HEK293 (cell line): ENCODE data around the gene OR2M5.

Source experiments
- CTCF ChIA-PET: fragments of 350-600 bp; formaldehyde crosslinking; extraction: SDS; loops from one replicate; lab custom pipeline; 2021; ENCODE audit warnings: antibody characterized with exemption; lab: Yijun Ruan, JAX
- POLR2A ChIA-PET: fragments of 300-600 bp; formaldehyde crosslinking; extraction: SDS; loops from one replicate; lab custom pipeline; 2020; ENCODE audit warnings: antibody characterized with exemption, inconsistent platforms; lab: Yijun Ruan, JAX
- H3K27ac ChIP-seq: fragments of 200-500 bp; sonication (Bioruptor generic); 2 replicates; pipeline ENCODE4 v1.5.1; 2014; ENCODE audit warnings: low read depth, low read length, control low read depth, inconsistent platforms; ENCODE audit errors: extremely low read depth
- H3K36me3 ChIP-seq, 2 experiments: fragments of 200-500 bp in 1 of 2; sonication (Bioruptor generic) in 1 of 2; 1 replicate in 1 of 2; 2 replicates in 1 of 2; pipeline ENCODE4 v1.5.1; 2014 to 2017; ENCODE audit warnings: inconsistent platforms in 2 of 2, low read length in 2 of 2; ENCODE audit not compliant: control insufficient read depth in 2 of 2, insufficient read depth in 1 of 2
- H3K4me1 ChIP-seq: fragments of 200-500 bp; sonication (Bioruptor generic); 2 replicates; pipeline ENCODE4 v1.5.1; 2014; ENCODE audit warnings: mild to moderate bottlenecking, low read length, inconsistent platforms; ENCODE audit not compliant: control insufficient read depth, insufficient read depth
- H3K4me3 ChIP-seq: 2 replicates; pipeline ENCODE4 v1.5.1; 2011; ENCODE audit warnings: low read depth, mild to moderate bottlenecking, control low read depth, low read length, moderate library complexity
- H3K9me3 ChIP-seq: fragments of 200-500 bp; sonication (Bioruptor generic); 2 replicates; pipeline ENCODE4 v1.5.1; 2014; ENCODE audit warnings: low read depth, low read length, inconsistent platforms; ENCODE audit not compliant: control insufficient read depth, insufficient read depth
- MEIS1 ChIP-seq: sonication (generic); formaldehyde crosslinking; IDR thresholded peaks from 2 replicates; pipeline ENCODE4 v1.8.1; 2022; ENCODE audit warnings: missing genetic modification reagents, mild to moderate bottlenecking, borderline replicate concordance
- REPIN1 ChIP-seq: fragments of 450-650 bp; formaldehyde crosslinking; IDR thresholded peaks from 2 replicates; pipeline ENCODE4 v1.5.1; 2017; ENCODE audit warnings: missing biosample characterization, missing genetic modification characterization, low read depth
- ZFP3 ChIP-seq: fragments of 450-650 bp; formaldehyde crosslinking; IDR thresholded peaks from 2 replicates; pipeline ENCODE4 v1.5.1; 2016; ENCODE audit warnings: low read depth, missing biosample characterization, missing genetic modification characterization
- ZNF157 ChIP-seq: fragments of 450-650 bp; formaldehyde crosslinking; IDR thresholded peaks from 2 replicates; pipeline ENCODE4 v1.5.1; 2016; ENCODE audit warnings: missing biosample characterization, missing genetic modification characterization
- ZNF169 ChIP-seq: fragments of 450-650 bp; formaldehyde crosslinking; IDR thresholded peaks from 2 replicates; pipeline ENCODE4 v1.5.1; 2016; ENCODE audit warnings: missing biosample characterization, missing genetic modification characterization
- ZNF664 ChIP-seq: fragments of 450-650 bp; formaldehyde crosslinking; IDR thresholded peaks from 2 replicates; pipeline ENCODE4 v1.5.1; 2016; ENCODE audit warnings: missing biosample characterization, missing genetic modification characterization

The OR2M5 gene

GRCh38 chr1:248189026-248189425 is 44.1 kb downstream of the OR2M5 start (continued):
- TF ChIP-seq ZNF169: no peak
- TF ChIP-seq ZNF664 (tag by site-specific recombination): no peak
- TF ChIP-seq ZFP3 (tag by site-specific recombination): no peak
- TF ChIP-seq ZNF157 (tag by site-specific recombination): no peak
- TF ChIP-seq REPIN1 (tag by site-specific recombination): no peak
- TF ChIP-seq, all 188 proteins: peak for 0

GRCh38 chr1:248194117-248194516 is 49.2 kb downstream of the OR2M5 start:
- Histone ChIP-seq H3K4me3 (no peak overlapping the region), H3K27ac (no peak overlapping the region), H3K9me3 (no peaks in the 10 kb centered on the region), H3K4me1 (no peaks in the 10 kb centered on the region)
- ChIA-PET POLR2A (no interaction called here), CTCF (no interaction called here)
- no peak for TF ChIP-seq MEIS1
- TF ChIP-seq, all 188 proteins: peak for 0
- H3K36me3 ChIP-seq: no peaks in the 10 kb centered on the region
